Endothelial cell of umbilical vein (primary cell): ENCODE results near the gene TRMT2B. TPM values are rescaled to one million over a fixed set of nuclear protein-coding genes. Genes with fewer than 3 reads are reported as not detected.

Experiments used
- BruUV-seq: library from RNA; stranded (reverse); fragments of 400-500 nt; replicated peaks from 2 replicates; lab custom pipeline; 2021; lab: Mats Ljungman, UMichigan
- CTCF ChIA-PET: fragments of 300-600, 350-600 bp; sonication (Branson Sonifier 250); formaldehyde crosslinking; loops from one replicate; lab custom pipeline; 2021; ENCODE audit warnings: antibody characterized with exemption, inconsistent platforms; lab: Charles Lee
- POLR2A ChIA-PET: fragments of 300-600, 350-600 bp; sonication (Branson Sonifier 250); formaldehyde crosslinking; loops from one replicate; lab custom pipeline; 2021; ENCODE audit warnings: antibody characterized with exemption, inconsistent platforms; lab: Charles Lee
- DNase-seq: peaks from one replicate; pipeline ENCODE4 v3.0.0-alpha.2; 2011; ENCODE audit warnings: low read depth, low spot score
- FAIRE-seq: peaks from 2 replicates; lab custom pipeline; 2011; peaks lifted over from hg19 to GRCh38; lab: Jason Lieb, UNC
- H2AFZ ChIP-seq: 2 replicates; pipeline ENCODE4 v1.6.0; 2012; ENCODE audit warnings: low read depth, low read length, control low read depth, inconsistent platforms
- H3K27ac ChIP-seq: 2 replicates; pipeline ENCODE4 v1.5.1; 2011; ENCODE audit warnings: low read depth, mild to moderate bottlenecking, control low read depth, low read length, moderate library complexity; ENCODE audit not compliant: insufficient read depth
- H3K27me3 ChIP-seq, 2 experiments: 2 replicates each; pipeline versions ENCODE4 v1.6.0 to v1.6.1; 2011; ENCODE audit warnings: low read length in 2 of 2, mixed read lengths in 1 of 2; ENCODE audit not compliant: control insufficient read depth in 2 of 2, insufficient read depth in 2 of 2
- H3K36me3 ChIP-seq, 2 experiments: 2 replicates in 1 of 2; 3 replicates in 1 of 2; pipeline ENCODE4 v1.5.1; 2011; ENCODE audit warnings: low read length in 2 of 2, mild to moderate bottlenecking in 1 of 2, moderate library complexity in 1 of 2; ENCODE audit not compliant: control insufficient read depth in 2 of 2, insufficient read depth in 2 of 2; ENCODE audit errors: extremely low read depth in 1 of 2
- H3K4me1 ChIP-seq: 3 replicates; pipeline ENCODE4 v1.5.1; 2011; ENCODE audit warnings: mild to moderate bottlenecking, low read length; ENCODE audit not compliant: control insufficient read depth, insufficient read depth; ENCODE audit errors: extremely low read depth
- H3K4me2 ChIP-seq: 2 replicates; pipeline ENCODE4 v1.6.1; 2011; ENCODE audit warnings: low read length, control low read depth, mixed read lengths; ENCODE audit not compliant: insufficient read depth
- H3K4me3 ChIP-seq, 3 experiments: fragments of 200-600 bp in 1 of 3; sonication (generic), shearing (Covaris generic) in 1 of 3; replicated peaks in 1 of 3; 2 replicates each; pipeline ENCODE4 v1.5.1; 2011 to 2016; ENCODE audit warnings: control low read depth in 3 of 3, low read length in 3 of 3, mild to moderate bottlenecking in 2 of 3, inconsistent platforms in 1 of 3, low read depth in 1 of 3, moderate library complexity in 1 of 3; ENCODE audit not compliant: insufficient read depth in 1 of 3
- H3K79me2 ChIP-seq: 2 replicates; pipeline ENCODE4 v1.6.0; 2012; ENCODE audit warnings: low read length, inconsistent platforms; ENCODE audit not compliant: control insufficient read depth, insufficient read depth
- H3K9ac ChIP-seq: replicated peaks from 2 replicates; pipeline ENCODE3; 2011; ENCODE audit warnings: low read length, control low read depth; ENCODE audit not compliant: insufficient read depth; ENCODE audit errors: extremely low read depth
- H3K9me1 ChIP-seq: replicated peaks from 3 replicates; pipeline ENCODE4 v1.6.0; 2011; ENCODE audit warnings: mild to moderate bottlenecking, low read length; ENCODE audit not compliant: control insufficient read depth, insufficient read depth; ENCODE audit errors: extremely low read depth
- H3K9me3 ChIP-seq: replicated peaks from 2 replicates; pipeline ENCODE4 v1.5.1; 2012; ENCODE audit warnings: low read length, inconsistent platforms; ENCODE audit not compliant: control insufficient read depth, insufficient read depth
- H4K20me1 ChIP-seq: replicated peaks from 2 replicates; pipeline ENCODE3; 2011; ENCODE audit warnings: mild to moderate bottlenecking, low read length; ENCODE audit not compliant: control insufficient read depth, insufficient read depth; ENCODE audit errors: extremely low read depth
- CTCF ChIP-seq, 2 donors: IDR thresholded peaks; 1 replicate in 1 of 2; 2 replicates in 1 of 2; pipeline ENCODE4 v1.5.1; 2011; ENCODE audit warnings: low read length in 2 of 2, mild to moderate bottlenecking in 2 of 2, moderate library complexity in 2 of 2, control low read depth in 1 of 2, inconsistent platforms in 1 of 2, low read depth in 1 of 2; ENCODE audit not compliant: insufficient read depth in 1 of 2; ENCODE audit errors: extremely low read depth in 1 of 2
- EZH2 ChIP-seq: IDR thresholded peaks from 2 replicates; pipeline ENCODE4 v1.6.1; 2012; ENCODE audit warnings: borderline replicate concordance, low read depth, mild to moderate bottlenecking, moderate library complexity, low read length, inconsistent platforms; ENCODE audit not compliant: severe bottlenecking
- FOS ChIP-seq: IDR thresholded peaks from 2 replicates; pipeline ENCODE4 v1.6.1; 2011; ENCODE audit warnings: mild to moderate bottlenecking, low read length, moderate library complexity, borderline replicate concordance; ENCODE audit not compliant: insufficient read depth
- GATA2 ChIP-seq: IDR thresholded peaks from 2 replicates; pipeline ENCODE4 v1.7.0; 2011; ENCODE audit warnings: low read depth, mild to moderate bottlenecking, moderate library complexity, mixed read lengths, low read length; ENCODE audit not compliant: insufficient read length, insufficient read depth
- JUN ChIP-seq: IDR thresholded peaks from 2 replicates; pipeline ENCODE4 v1.6.1; 2011; ENCODE audit warnings: borderline replicate concordance, low read depth; ENCODE audit not compliant: insufficient read length, insufficient read depth
- MYC ChIP-seq: IDR thresholded peaks from one replicate; pipeline ENCODE4 v1.6.1; 2011; ENCODE audit warnings: mild to moderate bottlenecking, low read depth, low read length
- POLR2A ChIP-seq: IDR thresholded peaks from 2 replicates; pipeline ENCODE4 v1.6.1; 2012; ENCODE audit warnings: low read depth, mild to moderate bottlenecking, control low read depth, low read length
- POLR2AphosphoS5 ChIP-seq: IDR thresholded peaks from 2 replicates; pipeline ENCODE4 v1.6.1; 2012; ENCODE audit warnings: low read depth, mild to moderate bottlenecking, control low read depth, low read length, moderate library complexity; ENCODE audit not compliant: insufficient read depth
- dilution Hi-C: fragments of 300-500 bp; cut with MboI; formaldehyde crosslinking; loops from one replicate; pipeline ENCODE4 v1.15.0; 2019; ENCODE audit warnings: low sequenced_read_pairs; ENCODE audit not compliant: extremely low pct_ligation_motif_present
- intact Hi-C: fragments of 100-400 bp; cut with micrococcal nuclease; formaldehyde crosslinking; loops from one replicate; pipeline ENCODE4 v1.10.0; 2022
- polyA plus RNA-seq, 4 experiments: library from polyadenylated mRNA; depleted of rRNA in 3 of 4; stranded (reverse) in 3 of 4; unstranded in 1 of 4; fragments of >200 nt; gene quantifications; 2 replicates each; pipeline versions ENCODE4 v1.2.1 to v1.2.3, GENCODE V29; 2011 to 2012; ENCODE audit warnings: missing spikeins in 1 of 4
- total RNA-seq: library from RNA; stranded (reverse); gene quantifications from 2 replicates; pipeline ENCODE4 v1.2.3, GENCODE V29; 2021
- TF ChIP-seq, protein P1 (sequence below): IDR thresholded peaks from 2 replicates; pipeline ENCODE4 v1.6.1; 2011; ENCODE audit not compliant: insufficient read depth, insufficient read length

TRMT2B gene
- total and polyA plus RNA-seq, 2 donors (not counting 3 experiments of a cell fraction or from before 2014, with no cell fraction given) = 18.3 to 21.3 TPM

DNA sequence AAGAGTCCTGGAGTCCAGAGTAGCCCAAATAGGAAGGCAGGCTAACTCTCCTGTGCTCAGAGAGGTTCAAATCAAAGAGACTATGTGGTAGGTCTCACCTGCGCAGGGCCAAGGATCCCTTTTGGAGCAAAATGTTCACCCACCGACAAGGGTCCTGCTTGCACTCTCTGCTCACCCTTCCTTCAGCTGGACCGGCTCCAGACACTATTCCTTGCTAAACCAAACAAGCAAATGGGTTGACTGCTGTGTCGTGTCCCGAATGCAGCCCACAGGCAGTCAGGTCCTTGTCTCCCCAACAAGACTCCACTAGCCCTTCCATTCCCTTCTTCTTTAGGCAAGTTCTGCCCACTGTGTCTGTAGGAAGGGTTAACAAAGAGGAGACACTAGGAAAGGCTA lies 760 bp downstream of the TRMT2B start:
- Histone ChIP-seq H3K79me2 (peaks cover 26% of the 10 kb centered on the region), H2AFZ (peak overlapping the region; percentile 93), H4K20me1 (no peaks in the 10 kb centered on the region), H3K27ac (peak overlapping the region; percentile 94), H3K9me3 (no peaks in the 10 kb centered on the region), H3K4me1 (peaks cover 13% of the 10 kb centered on the region), H3K36me3 (no peaks in the 10 kb centered on the region), H3K27me3 (no peaks in the 10 kb centered on the region), H3K9ac (peak overlapping the region; percentile 92), H3K4me2 (peak overlapping the region; percentile 97), H3K9me1 (no peaks in the 10 kb centered on the region), H3K4me3 (peak overlapping the region; percentile 43 to 87 (median 68))
- TF ChIP-seq POLR2A = no peak
- no peak for TF ChIP-seq FOS
- no peak for TF ChIP-seq GATA2
- TF ChIP-seq MYC = no peak
- TF ChIP-seq EZH2 = no peak
- TF ChIP-seq POLR2AphosphoS5 = no peak
- no peak for TF ChIP-seq CTCF (IDR thresholded peaks at IDR 0.05; ENCODE audit: extremely low read depth in 1 of 2, insufficient read depth in 1 of 2, low read depth in 1 of 2, low read length in 2 of 2)
- TF ChIP-seq, protein P1, sequence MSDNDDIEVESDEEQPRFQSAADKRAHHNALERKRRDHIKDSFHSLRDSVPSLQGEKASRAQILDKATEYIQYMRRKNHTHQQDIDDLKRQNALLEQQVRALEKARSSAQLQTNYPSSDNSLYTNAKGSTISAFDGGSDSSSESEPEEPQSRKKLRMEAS = no peak
- no peak for TF ChIP-seq JUN
- DNase-seq (no peak), FAIRE-seq (no peak)
- CTCF ChIA-PET = no interaction called here
- intact Hi-C loops = loop anchor here (10.0 kb wide), 1 partner anchor 234 kb away; no protein-coding TSS in a partner anchor
- BruUV-seq = TSS peak; percentile 59
- dilution Hi-C loops = no loop called here
- POLR2A ChIA-PET = no interaction called here
